CD4-positive, alpha-beta T cell (primary cell): ENCODE measurements around the gene PLEKHG2. TPM values are rescaled to one million over a fixed set of nuclear protein-coding genes. Genes with fewer than 3 reads are reported as not detected.
A peak's percentile ranks its signal among the peaks of the same experiment; 100 is the strongest.

ENCODE experiments used
- ATAC-seq: fragments of 200-7000 bp; cut with Tn5 transposase; one replicate; pipeline ENCODE4 v1.10.0; 2022; ENCODE audit warnings: mild to moderate bottlenecking; ENCODE audit not compliant: poor library complexity
- CTCF ChIA-PET: fragments of 350-600 bp; sonication (Branson Sonifier 250); formaldehyde crosslinking; loops from one replicate; lab custom pipeline; 2021; ENCODE audit warnings: antibody characterized with exemption, inconsistent platforms; lab: Charles Lee
- POLR2A ChIA-PET: fragments of 350-600 bp; sonication (Branson Sonifier 250); formaldehyde crosslinking; loops from one replicate; lab custom pipeline; 2021; ENCODE audit warnings: antibody characterized with exemption, inconsistent platforms; lab: Charles Lee
- DNase-seq, 14 experiments: peaks; one replicate each; pipeline ENCODE4 v3.0.0-alpha.2; 2013 to 2020; ENCODE audit warnings: mixed read lengths in 2 of 14
- H3K27ac ChIP-seq, 2 donors: one replicate each; pipeline versions ENCODE4 v1.5.1 to v1.7.0; 2013; ENCODE audit warnings: low read length in 2 of 2, low read depth in 1 of 2, mild to moderate bottlenecking in 1 of 2
- H3K27me3 ChIP-seq, 2 experiments: 1 replicate in 1 of 2; 2 replicates in 1 of 2; pipeline versions ENCODE4 v1.6.1 to v1.7.0; 2013; ENCODE audit warnings: low read length in 2 of 2, control low read depth in 1 of 2, mild to moderate bottlenecking in 1 of 2, moderate library complexity in 1 of 2; ENCODE audit not compliant: insufficient read depth in 2 of 2, control insufficient read depth in 1 of 2
- H3K36me3 ChIP-seq: one replicate; pipeline ENCODE4 v1.6.1; 2013; ENCODE audit warnings: low read length, control low read depth; ENCODE audit not compliant: insufficient read depth
- H3K4me1 ChIP-seq: one replicate; pipeline ENCODE4 v1.6.1; 2013; ENCODE audit warnings: low read length, control low read depth; ENCODE audit not compliant: insufficient read depth
- H3K4me3 ChIP-seq: one replicate; pipeline ENCODE4 v1.5.1; 2013; ENCODE audit warnings: mild to moderate bottlenecking, low read length, moderate library complexity
- H3K9me3 ChIP-seq, 2 experiments: 1 replicate in 1 of 2; 2 replicates in 1 of 2; pipeline versions ENCODE4 v1.6.1 to v1.7.0; 2013; ENCODE audit warnings: low read length in 2 of 2, mild to moderate bottlenecking in 2 of 2, control low read depth in 1 of 2, moderate library complexity in 1 of 2; ENCODE audit not compliant: control insufficient read depth in 1 of 2, insufficient read depth in 1 of 2
- H3K27ac Mint-ChIP-seq: one replicate; pipeline ENCODE4 v1.8.0; 2020; ENCODE audit warnings: mixed read lengths
- H3K27me3 Mint-ChIP-seq: one replicate; pipeline ENCODE4 v1.8.0; 2021; ENCODE audit warnings: mixed read lengths
- H3K36me3 Mint-ChIP-seq: one replicate; pipeline ENCODE4 v1.8.0; 2021; ENCODE audit warnings: low read depth, mixed read lengths
- H3K4me1 Mint-ChIP-seq: one replicate; pipeline ENCODE4 v1.8.0; 2021; ENCODE audit warnings: low read depth, mixed read lengths
- H3K4me3 Mint-ChIP-seq: one replicate; pipeline ENCODE4 v1.8.0; 2020; ENCODE audit warnings: mild to moderate bottlenecking, mixed read lengths
- H3K9me3 Mint-ChIP-seq: one replicate; pipeline ENCODE4 v1.8.0; 2020; ENCODE audit warnings: mixed read lengths
- CTCF ChIP-seq: fragments of 200-600 bp; IDR thresholded peaks from one replicate; pipeline ENCODE4 v1.8.0; 2022; ENCODE audit warnings: antibody characterized with exemption, mild to moderate bottlenecking
- intact Hi-C, 2 experiments: fragments of 100-400 bp; cut with DNase I in 1 of 2; cut with micrococcal nuclease in 1 of 2; formaldehyde crosslinking; loops; one replicate each; pipeline versions ENCODE4 v1.15.1 to v1.9.0; 2023 to 2025; cut with DNase I, micrococcal nuclease
- total RNA-seq, 174 experiments: library from RNA in 2 of 174; stranded (reverse) in 2 of 174; gene quantifications; one replicate each; pipeline ENCODE4 v1.2.3 and lab custom pipeline; 2021 to 2026

PLEKHG2 gene
- total RNA-seq, 2 experiments from 2014 or later: 80.6 to 81.4 TPM

- Mint-ChIP-seq H3K27me3 (peaks cover 7% of the 10 kb centered on the region), H3K4me1 (peaks cover 53% of the 10 kb centered on the region), H3K27ac (peak overlapping the region; percentile 98), H3K36me3 (peaks cover 59% of the 10 kb centered on the region), H3K4me3 (peak overlapping the region; percentile 90), H3K9me3 (no peaks in the 10 kb centered on the region)
- intact Hi-C loops: no loop called here
- DNase-seq: peak in 5 of 14 experiments; percentile 25 to 61 (median 50)
- Histone ChIP-seq H3K27me3 (no peaks in the 10 kb centered on the region), H3K4me1 (peaks cover 85% of the 10 kb centered on the region), H3K9me3 (no peaks in the 10 kb centered on the region), H3K36me3 (peaks cover 25% of the 10 kb centered on the region), H3K27ac (peak overlapping the region; percentile 100), H3K4me3 (peak overlapping the region; percentile 100)
- ATAC-seq: no peak
- TF ChIP-seq CTCF: no peak
- ChIA-PET CTCF (no interaction called here), POLR2A (interaction anchor here (0.6 to 9.4 kb wide), 5 partner anchors 6 to 186 kb away, joined by 3 to 144 read pairs (median 61); partner anchors contain the start of genes MED29, PAF1, RPS16 and SAMD4B)
Measured at GRCh38 chr19:39405261-39405957, 7.1 kb upstream of the PLEKHG2 start.

- H3K4me1 Mint-ChIP-seq: peaks cover 56% of the 10 kb centered on the region
- H3K9me3 Mint-ChIP-seq: no peaks in the 10 kb centered on the region
Measured at GRCh38 chr19:39405958-39406655, 6.4 kb upstream of the PLEKHG2 start.

More at GRCh38 chr19:39405958-39406655, 6.4 kb upstream of the PLEKHG2 start:
- Histone ChIP-seq H3K36me3 (peaks cover 29% of the 10 kb centered on the region), H3K27ac (peak overlapping the region; percentile 100), H3K4me1 (peaks cover 85% of the 10 kb centered on the region), H3K9me3 (no peaks in the 10 kb centered on the region), H3K27me3 (no peaks in the 10 kb centered on the region), H3K4me3 (peak overlapping the region; percentile 100)
- ATAC-seq (peak; percentile 13), DNase-seq (peak; percentile 81 to 98 (median 94))
- Mint-ChIP-seq H3K27me3 (peaks cover 7% of the 10 kb centered on the region), H3K27ac (peak overlapping the region; percentile 98), H3K36me3 (peaks cover 65% of the 10 kb centered on the region), H3K4me3 (peak overlapping the region; percentile 90)
- intact Hi-C loops: no loop called here
- ChIA-PET POLR2A (interaction anchor here (0.6 to 9.4 kb wide), 8 partner anchors 7 to 1897 kb away, joined by 3 to 144 read pairs (median 20); partner anchors contain the start of genes GMFG, MED29, PAF1 and RPS16), CTCF (interaction anchor here (1.2 to 3.4 kb wide), 2 partner anchors 8 to 60 kb away, joined by 3 to 21 read pairs; no protein-coding TSS in a partner anchor)
- TF ChIP-seq CTCF: no peak
